ENCODE results near the gene USP34. TPM values are rescaled to one million over a fixed set of nuclear protein-coding genes. Genes with fewer than 3 reads are reported as not detected.

Gene USP34
- total RNA-seq, 1 experiment from 2014 or later = 101 TPM

- H3K9me3 Mint-ChIP-seq (ENCODE audit: unreplicated experiment) = no peaks in the 10 kb centered on the region
- H3K27ac Mint-ChIP-seq (ENCODE audit: low read depth, unreplicated experiment) = no peak overlapping the region
- H3K4me3 Mint-ChIP-seq (ENCODE audit: unreplicated experiment) = no peak overlapping the region
- ChIA-PET POLR2A (interaction anchor here (0.8 kb wide), 1 partner anchor 15 kb away, joined by 3 read pairs; no protein-coding TSS in a partner anchor), CTCF (no interaction called here)
- no peaks in the 10 kb centered on the region for H3K27me3 Mint-ChIP-seq (ENCODE audit: insufficient read depth, unreplicated experiment)
- H3K36me3 Mint-ChIP-seq (ENCODE audit: insufficient read depth, unreplicated experiment) = peaks cover 24% of the 10 kb centered on the region
- TF ChIP-seq CTCF (IDR thresholded peaks at IDR 0.05; ENCODE audit: unreplicated experiment) = no peak
- intact Hi-C loops (cut with micrococcal nuclease) = no loop called here
- H3K4me1 Mint-ChIP-seq (ENCODE audit: insufficient read depth, unreplicated experiment) = peaks cover 5% of the 10 kb centered on the region
- no TSS peak for BruUV-seq (replicated peaks)
- no peak for DNase-seq (ENCODE audit: unreplicated experiment)
These were observed 5.8 kb downstream of the USP34 start for GRCh38 chr2:61465045-61465444.

GRCh38 chr2:61463769-61464475 is 7.0 kb downstream of the USP34 start:
- Mint-ChIP-seq H3K9me3 (ENCODE audit: unreplicated experiment) (no peaks in the 10 kb centered on the region), H3K27ac (ENCODE audit: low read depth, unreplicated experiment) (no peak overlapping the region), H3K4me3 (ENCODE audit: unreplicated experiment) (no peak overlapping the region), H3K36me3 (ENCODE audit: insufficient read depth, unreplicated experiment) (peaks cover 23% of the 10 kb centered on the region), H3K27me3 (ENCODE audit: insufficient read depth, unreplicated experiment) (no peaks in the 10 kb centered on the region), H3K4me1 (ENCODE audit: insufficient read depth, unreplicated experiment) (peaks cover 7% of the 10 kb centered on the region)
- intact Hi-C loops (cut with micrococcal nuclease) = no loop called here
- no TSS peak for BruUV-seq (replicated peaks)
- POLR2A ChIA-PET = no interaction called here
- CTCF ChIA-PET = interaction anchor here (0.6 kb wide), 1 partner anchor 23 kb away, joined by 3 read pairs; no protein-coding TSS in a partner anchor
- no peak for TF ChIP-seq CTCF (IDR thresholded peaks at IDR 0.05; ENCODE audit: unreplicated experiment)
- DNase-seq (ENCODE audit: unreplicated experiment) = no peak

GRCh38 chr2:61461404-61461803 is 9.5 kb downstream of the USP34 start:
- no peak for TF ChIP-seq CTCF (IDR thresholded peaks at IDR 0.05; ENCODE audit: unreplicated experiment)
- no peak overlapping the region for H3K4me3 Mint-ChIP-seq (ENCODE audit: unreplicated experiment)
- intact Hi-C loops (cut with micrococcal nuclease) = no loop called here
- ChIA-PET POLR2A (interaction anchor here (1.7 kb wide), 1 partner anchor 8 kb away, joined by 15 read pairs; no protein-coding TSS in a partner anchor), CTCF (interaction anchor here (0.7 to 1.6 kb wide), 2 partner anchors 42 to 740 kb away, joined by 6 to 7 read pairs; no protein-coding TSS in a partner anchor)
- no TSS peak for BruUV-seq (replicated peaks)
- no peak overlapping the region for H3K27ac Mint-ChIP-seq (ENCODE audit: low read depth, unreplicated experiment)
- H3K36me3 Mint-ChIP-seq (ENCODE audit: insufficient read depth, unreplicated experiment) = peaks cover 7% of the 10 kb centered on the region
- H3K9me3 Mint-ChIP-seq (ENCODE audit: unreplicated experiment) = no peaks in the 10 kb centered on the region
- H3K27me3 Mint-ChIP-seq (ENCODE audit: insufficient read depth, unreplicated experiment) = no peaks in the 10 kb centered on the region
- no peak for DNase-seq (ENCODE audit: unreplicated experiment)
- H3K4me1 Mint-ChIP-seq (ENCODE audit: insufficient read depth, unreplicated experiment) = peaks cover 7% of the 10 kb centered on the region

GRCh38 chr2:61460163-61460562 is 10.7 kb downstream of the USP34 start:
- Mint-ChIP-seq H3K9me3 (ENCODE audit: unreplicated experiment) (no peaks in the 10 kb centered on the region), H3K4me3 (ENCODE audit: unreplicated experiment) (no peak overlapping the region), H3K27ac (ENCODE audit: low read depth, unreplicated experiment) (peak overlapping the region; percentile 70), H3K4me1 (ENCODE audit: insufficient read depth, unreplicated experiment) (peaks cover 7% of the 10 kb centered on the region), H3K27me3 (ENCODE audit: insufficient read depth, unreplicated experiment) (no peaks in the 10 kb centered on the region), H3K36me3 (ENCODE audit: insufficient read depth, unreplicated experiment) (peaks cover 7% of the 10 kb centered on the region)
- intact Hi-C loops (cut with micrococcal nuclease) = no loop called here
- TF ChIP-seq CTCF (IDR thresholded peaks at IDR 0.05; ENCODE audit: unreplicated experiment) = no peak
- BruUV-seq (replicated peaks) = TSS peak; percentile 82
- DNase-seq (ENCODE audit: unreplicated experiment) = peak; percentile 79
- ChIA-PET CTCF (interaction anchor here (0.6 to 1.6 kb wide), 5 partner anchors 8 to 144 kb away, joined by 3 to 7 read pairs (median 3); no protein-coding TSS in a partner anchor), POLR2A (interaction anchor here (0.7 to 2.7 kb wide), 8 partner anchors 9 to 445 kb away, joined by 3 to 15 read pairs (median 3); partner anchors contain the start of gene XPO1)

All from MCF 10A (cell line).